PC-3 (cell line): ENCODE data around the gene CRISPLD2. TPM values are rescaled to one million over a fixed set of nuclear protein-coding genes. Genes with fewer than 3 reads are reported as not detected.

Experiments
- ATAC-seq: fragments of 200-7000 bp; cut with Tn5 transposase; 2 replicates; pipeline ENCODE4 v1.9.1; 2020; ENCODE audit warnings: mild to moderate bottlenecking, moderate library complexity
- BruUV-seq: library from RNA; stranded (reverse); fragments of 400-500 nt; replicated peaks from 2 replicates; lab custom pipeline; 2021; lab: Mats Ljungman, UMichigan
- CTCF ChIA-PET: fragments of 300-600 bp; sonication (Branson Sonifier 250); formaldehyde crosslinking; loops from one replicate; lab custom pipeline; 2022; ENCODE audit warnings: antibody characterized with exemption; lab: Charles Lee
- POLR2A ChIA-PET: fragments of 300-600 bp; sonication (Branson Sonifier 250); formaldehyde crosslinking; loops from one replicate; lab custom pipeline; 2022; ENCODE audit warnings: antibody characterized with exemption; ENCODE audit not compliant: unreplicated experiment; lab: Charles Lee
- DNase-seq: peaks from one replicate; pipeline ENCODE4 v3.0.0-alpha.2; 2015
- H2AFZ ChIP-seq: fragments of 300-600 bp; sonication (generic); 2 replicates; pipeline ENCODE4 v1.6.0; 2016; ENCODE audit warnings: antibody characterized with exemption, low read length
- H3F3A ChIP-seq: fragments of 300-600 bp; sonication (generic); one replicate; pipeline ENCODE4 v1.6.0; 2017; ENCODE audit warnings: antibody characterized with exemption, low read length, control low read depth, mild to moderate bottlenecking; ENCODE audit not compliant: unreplicated experiment
- H3K27ac ChIP-seq: fragments of 300-600 bp; sonication (generic); 2 replicates; pipeline ENCODE4 v1.5.1; 2016; ENCODE audit warnings: mild to moderate bottlenecking, low read length
- H3K27me3 ChIP-seq: fragments of 300-600 bp; sonication (generic); 2 replicates; pipeline ENCODE4 v1.6.1; 2016; ENCODE audit warnings: low read length, mixed read lengths
- H3K36me3 ChIP-seq: fragments of 300-600 bp; sonication (generic); 2 replicates; pipeline ENCODE4 v1.6.1; 2016; ENCODE audit warnings: low read depth, mixed run types, low read length, mixed read lengths
- H3K4me1 ChIP-seq: fragments of 300-600 bp; sonication (generic); 2 replicates; pipeline ENCODE4 v1.5.1; 2016; ENCODE audit warnings: low read length; ENCODE audit not compliant: insufficient read depth
- H3K4me2 ChIP-seq: fragments of 300-600 bp; sonication (generic); 2 replicates; pipeline ENCODE4 v1.6.0; 2016; ENCODE audit warnings: low read length
- H3K4me3 ChIP-seq: fragments of 300-600 bp; sonication (generic); 2 replicates; pipeline ENCODE4 v1.5.1; 2016; ENCODE audit warnings: mild to moderate bottlenecking, low read length, mixed read lengths
- H3K79me2 ChIP-seq: fragments of 300-600 bp; sonication (generic); 2 replicates; pipeline ENCODE4 v1.6.1; 2017; ENCODE audit warnings: low read length, mixed read lengths
- H3K9ac ChIP-seq: fragments of 300-600 bp; sonication (generic); 2 replicates; pipeline ENCODE4 v1.6.0; 2016; ENCODE audit warnings: mild to moderate bottlenecking, low read length
- H3K9me2 ChIP-seq: fragments of 300-600 bp; sonication (generic); replicated peaks from 2 replicates; pipeline ENCODE4 v1.6.1; 2016; ENCODE audit warnings: mixed run types, low read length, mixed read lengths
- H3K9me3 ChIP-seq: fragments of 300-600 bp; sonication (generic); 2 replicates; pipeline ENCODE4 v1.6.1; 2016; ENCODE audit warnings: low read length, mixed read lengths
- H4K20me1 ChIP-seq: fragments of 300-600 bp; sonication (generic); 2 replicates; pipeline ENCODE4 v1.6.1; 2016; ENCODE audit warnings: low read length, mixed read lengths
- EZH2 ChIP-seq: fragments of 300-600 bp; sonication (generic); IDR thresholded peaks from one replicate; pipeline ENCODE4 v1.6.1; 2017; ENCODE audit warnings: antibody characterized with exemption, mild to moderate bottlenecking, low read length; ENCODE audit not compliant: unreplicated experiment
- EZH2phosphoT487 ChIP-seq: fragments of 300-600 bp; sonication (generic); IDR thresholded peaks from 2 replicates; pipeline ENCODE4 v1.6.1; 2018; ENCODE audit warnings: mild to moderate bottlenecking, antibody characterized with exemption, low read length, borderline replicate concordance
- intact Hi-C: fragments of 100-400 bp; cut with micrococcal nuclease; formaldehyde crosslinking; loops from 2 replicates; pipeline ENCODE4 v1.9.0; 2023
- total RNA-seq: library from RNA; depleted of rRNA; stranded (reverse); fragments of >200 nt; gene quantifications from 2 replicates; pipeline ENCODE4 v1.2.3, GENCODE V29; 2014
- TF ChIP-seq, protein P1 (sequence below): fragments of 300-600 bp; sonication (generic); conservative IDR thresholded peaks from 2 replicates; pipeline ENCODE4 v1.5.1; 2017; ENCODE audit warnings: antibody characterized with exemption, low read depth, mild to moderate bottlenecking, low read length

CRISPLD2 gene
- total RNA-seq, 1 experiment from 2014 or later = 2.8 TPM

DNA sequence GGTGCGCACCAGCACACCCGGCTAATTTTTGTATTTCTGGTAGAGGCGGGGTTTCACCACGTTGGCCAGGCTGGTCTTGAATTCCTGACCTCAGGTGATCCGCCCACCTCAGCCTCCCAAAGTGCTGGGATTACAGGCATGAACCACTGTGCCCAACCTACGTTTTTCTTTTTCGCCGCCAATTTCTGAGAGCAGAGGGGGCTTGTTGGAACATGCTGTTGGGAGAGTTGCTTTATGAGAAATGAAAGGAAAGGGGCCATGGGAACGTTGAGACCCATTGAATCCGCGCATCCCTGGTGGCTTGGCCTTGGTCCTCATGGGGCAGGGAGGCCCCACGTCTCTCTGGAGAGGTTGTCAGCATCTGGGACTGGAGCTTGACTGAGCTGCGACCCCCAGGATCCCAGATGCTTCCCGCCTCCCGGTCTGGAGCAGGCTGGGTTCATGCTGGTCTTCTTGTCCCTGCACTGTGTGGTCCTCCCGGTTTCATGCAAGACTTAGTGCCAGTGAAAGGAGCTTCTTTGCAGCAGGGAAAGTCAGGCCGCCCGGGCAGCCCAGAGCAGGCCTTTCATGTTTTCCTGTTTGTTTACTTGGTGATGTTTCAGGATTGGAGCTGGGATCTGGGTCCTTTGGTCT is 22.8 kb downstream of the CRISPLD2 start:
- ChIA-PET CTCF (no interaction called here), POLR2A (no interaction called here)
- no peak overlapping the region for H3K9ac ChIP-seq
- H3K9me2 ChIP-seq = no peaks in the 10 kb centered on the region
- no peaks in the 10 kb centered on the region for H3K79me2 ChIP-seq
- H3K4me3 ChIP-seq = no peak overlapping the region
- DNase-seq (no peak), ATAC-seq (no peak)
- no TSS peak for BruUV-seq
- no peaks in the 10 kb centered on the region for H3K36me3 ChIP-seq
- TF ChIP-seq EZH2 (no peak), EZH2phosphoT487 (no peak)
- TF ChIP-seq, protein P1, sequence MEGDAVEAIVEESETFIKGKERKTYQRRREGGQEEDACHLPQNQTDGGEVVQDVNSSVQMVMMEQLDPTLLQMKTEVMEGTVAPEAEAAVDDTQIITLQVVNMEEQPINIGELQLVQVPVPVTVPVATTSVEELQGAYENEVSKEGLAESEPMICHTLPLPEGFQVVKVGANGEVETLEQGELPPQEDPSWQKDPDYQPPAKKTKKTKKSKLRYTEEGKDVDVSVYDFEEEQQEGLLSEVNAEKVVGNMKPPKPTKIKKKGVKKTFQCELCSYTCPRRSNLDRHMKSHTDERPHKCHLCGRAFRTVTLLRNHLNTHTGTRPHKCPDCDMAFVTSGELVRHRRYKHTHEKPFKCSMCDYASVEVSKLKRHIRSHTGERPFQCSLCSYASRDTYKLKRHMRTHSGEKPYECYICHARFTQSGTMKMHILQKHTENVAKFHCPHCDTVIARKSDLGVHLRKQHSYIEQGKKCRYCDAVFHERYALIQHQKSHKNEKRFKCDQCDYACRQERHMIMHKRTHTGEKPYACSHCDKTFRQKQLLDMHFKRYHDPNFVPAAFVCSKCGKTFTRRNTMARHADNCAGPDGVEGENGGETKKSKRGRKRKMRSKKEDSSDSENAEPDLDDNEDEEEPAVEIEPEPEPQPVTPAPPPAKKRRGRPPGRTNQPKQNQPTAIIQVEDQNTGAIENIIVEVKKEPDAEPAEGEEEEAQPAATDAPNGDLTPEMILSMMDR = no peak
- H3K4me1 ChIP-seq = peaks cover 21% of the 10 kb centered on the region
- H3K27ac ChIP-seq = no peak overlapping the region
- H3K4me2 ChIP-seq = no peak overlapping the region
- intact Hi-C loops = no loop called here
- H2AFZ ChIP-seq = no peak overlapping the region
- no peaks in the 10 kb centered on the region for H3K27me3 ChIP-seq
- H3K9me3 ChIP-seq = no peaks in the 10 kb centered on the region
- H4K20me1 ChIP-seq = no peaks in the 10 kb centered on the region
- no peaks in the 10 kb centered on the region for H3F3A ChIP-seq

DNA sequence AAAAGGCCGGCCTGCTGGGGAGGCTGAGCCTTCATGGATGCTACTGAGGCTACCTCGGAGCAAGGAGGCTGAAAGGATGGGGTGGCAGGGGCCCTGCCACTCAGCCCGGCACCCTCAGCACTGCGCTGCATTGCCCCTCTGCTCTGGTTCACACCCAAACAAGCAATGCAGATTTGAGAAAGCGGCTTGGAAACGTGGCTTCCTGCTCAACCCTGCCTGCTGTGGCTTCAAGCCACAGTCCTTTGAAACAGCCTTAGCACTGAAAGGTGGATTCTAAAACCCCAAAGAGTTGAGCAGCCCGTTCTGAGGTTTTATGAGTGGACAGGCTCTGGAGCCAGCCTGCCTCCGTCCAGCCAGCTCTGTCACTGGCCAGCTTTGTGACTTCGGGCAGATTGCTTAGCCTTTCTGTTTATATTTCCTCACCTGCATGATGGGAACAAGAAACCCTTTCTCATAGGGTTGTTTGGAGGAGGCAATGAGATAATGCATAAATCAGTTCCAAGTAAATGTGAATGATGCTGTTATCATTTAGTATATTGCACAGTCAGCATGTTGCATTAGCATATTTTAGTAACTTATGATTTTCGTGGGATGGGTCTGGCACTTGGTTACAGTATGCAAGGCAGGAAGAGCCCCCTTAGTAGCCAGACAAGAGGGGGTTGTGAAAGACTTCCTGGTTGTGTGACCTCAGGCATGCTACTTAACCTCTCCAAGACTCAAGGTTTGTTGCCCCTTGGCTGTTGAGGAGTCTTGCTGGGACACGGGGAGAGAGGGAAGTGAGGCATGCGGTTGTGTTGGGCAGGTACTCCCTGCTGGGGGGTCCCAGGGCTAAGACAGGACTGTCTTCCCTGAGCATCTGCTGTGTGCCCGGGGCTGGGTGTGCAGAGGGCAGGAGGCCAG is 23.6 kb downstream of the CRISPLD2 start:
- no TSS peak for BruUV-seq
- Histone ChIP-seq H3K4me3 (no peak overlapping the region), H3K9me3 (no peaks in the 10 kb centered on the region), H3K27me3 (no peaks in the 10 kb centered on the region), H3F3A (no peaks in the 10 kb centered on the region), H3K4me1 (peaks cover 14% of the 10 kb centered on the region), H3K79me2 (no peaks in the 10 kb centered on the region), H2AFZ (no peak overlapping the region), H3K4me2 (no peak overlapping the region), H3K27ac (no peak overlapping the region), H4K20me1 (no peaks in the 10 kb centered on the region), H3K9ac (no peak overlapping the region), H3K36me3 (no peaks in the 10 kb centered on the region), H3K9me2 (no peaks in the 10 kb centered on the region)
- TF ChIP-seq EZH2phosphoT487 (no peak), EZH2 (no peak)
- TF ChIP-seq, protein P1 = no peak
- DNase-seq (no peak), ATAC-seq (no peak)
- intact Hi-C loops = no loop called here
- ChIA-PET POLR2A (no interaction called here), CTCF (no interaction called here)

DNA sequence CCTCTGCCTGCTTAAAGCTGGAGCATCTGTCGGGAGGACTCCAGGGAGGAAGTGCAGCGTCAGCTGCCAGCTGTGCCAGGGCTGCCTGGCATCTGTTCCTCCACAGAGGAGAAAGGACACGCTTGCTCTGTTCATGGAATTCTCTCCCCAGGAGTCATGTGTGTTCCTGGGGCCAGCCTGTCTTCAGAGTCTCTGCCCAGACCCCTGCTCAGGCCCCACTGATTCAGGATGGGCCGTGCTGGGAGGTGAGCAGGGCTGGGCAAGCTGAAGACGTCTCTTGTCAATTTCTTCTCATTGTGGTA is 24.2 kb downstream of the CRISPLD2 start:
- ChIA-PET CTCF (no interaction called here), POLR2A (no interaction called here)
- intact Hi-C loops = no loop called here
- Histone ChIP-seq H3F3A (no peaks in the 10 kb centered on the region), H3K27me3 (no peaks in the 10 kb centered on the region), H3K36me3 (no peaks in the 10 kb centered on the region), H4K20me1 (no peaks in the 10 kb centered on the region), H3K9me2 (no peaks in the 10 kb centered on the region), H3K9me3 (no peaks in the 10 kb centered on the region), H3K4me1 (peaks cover 12% of the 10 kb centered on the region), H3K79me2 (no peaks in the 10 kb centered on the region), H3K9ac (no peak overlapping the region), H2AFZ (no peak overlapping the region), H3K4me2 (no peak overlapping the region), H3K4me3 (no peak overlapping the region), H3K27ac (no peak overlapping the region)
- DNase-seq (no peak), ATAC-seq (no peak)
- TF ChIP-seq, protein P1 = no peak
- no peak for TF ChIP-seq EZH2
- TF ChIP-seq EZH2phosphoT487 = no peak
- no TSS peak for BruUV-seq
